Measurements from ENCODE around the gene SPOCK3. TPM values are rescaled to one million over a fixed set of nuclear protein-coding genes. Genes with fewer than 3 reads are reported as not detected.

The SPOCK3 gene
- total RNA-seq, 1 experiment from 2014 or later: not detected

DNA sequence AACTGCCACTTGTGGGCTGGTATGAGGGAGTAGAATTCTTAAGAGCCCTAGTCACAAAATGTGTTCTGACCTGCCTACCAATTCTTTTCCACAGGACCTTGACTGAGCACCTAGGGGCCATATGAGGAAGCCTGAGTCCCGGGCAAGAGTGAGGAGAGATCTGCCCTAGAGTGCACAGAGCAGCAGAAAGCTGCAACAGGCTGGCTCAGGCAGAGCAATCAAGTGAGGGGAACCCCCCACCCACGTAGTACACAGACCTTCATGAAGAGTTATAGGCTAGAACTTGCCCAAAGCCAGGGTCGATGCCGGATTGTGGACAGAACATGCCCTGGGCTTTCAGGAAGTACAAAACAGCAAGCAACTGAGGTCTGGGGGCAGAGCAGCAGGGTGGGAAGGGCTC, 117.0 kb downstream of the SPOCK3 start:
- no peak overlapping the region for H3K27ac ChIP-seq (ENCODE audit: low read depth, low read length, poor library complexity, severe bottlenecking)
- POLR2A ChIA-PET (ENCODE audit: low non-redundant PET): no interaction called here
- intact Hi-C loops (cut with micrococcal nuclease; ENCODE audit: unreplicated experiment): no loop called here

DNA sequence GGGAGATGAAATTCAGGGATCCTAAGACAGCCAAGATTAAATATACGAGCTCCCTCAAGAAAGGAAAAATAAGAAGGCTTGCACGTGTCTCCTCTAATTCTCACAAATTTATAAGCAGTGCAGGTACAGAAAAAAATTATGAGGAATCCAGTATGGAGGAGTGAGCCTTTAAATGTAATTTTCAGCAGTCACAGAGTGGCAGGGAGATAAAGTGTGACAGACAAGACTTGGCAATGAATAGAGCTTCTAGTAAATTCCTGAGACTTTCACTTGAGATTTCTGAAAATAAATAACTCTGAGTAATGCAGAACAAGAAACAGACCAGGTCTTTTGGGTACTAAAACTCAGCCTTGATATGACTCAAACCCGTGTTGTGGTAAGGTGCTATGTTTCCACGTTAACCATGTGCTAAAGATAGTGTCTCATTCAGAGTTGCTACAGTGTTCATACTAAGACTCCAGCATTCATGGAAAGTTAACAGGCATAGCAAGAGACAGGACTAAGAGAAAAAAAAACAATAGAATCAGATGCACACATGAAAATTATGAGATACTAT, 119.8 kb downstream of the SPOCK3 start:
- Histone ChIP-seq H3K9me3 (ENCODE audit: low read depth, low read length, poor library complexity, severe bottlenecking) (no peaks in the 10 kb centered on the region), H3K27me3 (replicated peaks; ENCODE audit: insufficient read depth, low read depth, low read length, poor library complexity) (no peaks in the 10 kb centered on the region), H3K36me3 (ENCODE audit: insufficient read depth, low read length, poor library complexity, severe bottlenecking) (no peaks in the 10 kb centered on the region), H3K27ac (ENCODE audit: low read depth, low read length, poor library complexity, severe bottlenecking) (no peak overlapping the region), H3K4me3 (ENCODE audit: low read depth, low read length, poor library complexity, severe bottlenecking) (no peak overlapping the region), H3K4me1 (ENCODE audit: insufficient read depth, low read length, poor library complexity, severe bottlenecking) (no peaks in the 10 kb centered on the region)
- TF ChIP-seq, protein P1, sequence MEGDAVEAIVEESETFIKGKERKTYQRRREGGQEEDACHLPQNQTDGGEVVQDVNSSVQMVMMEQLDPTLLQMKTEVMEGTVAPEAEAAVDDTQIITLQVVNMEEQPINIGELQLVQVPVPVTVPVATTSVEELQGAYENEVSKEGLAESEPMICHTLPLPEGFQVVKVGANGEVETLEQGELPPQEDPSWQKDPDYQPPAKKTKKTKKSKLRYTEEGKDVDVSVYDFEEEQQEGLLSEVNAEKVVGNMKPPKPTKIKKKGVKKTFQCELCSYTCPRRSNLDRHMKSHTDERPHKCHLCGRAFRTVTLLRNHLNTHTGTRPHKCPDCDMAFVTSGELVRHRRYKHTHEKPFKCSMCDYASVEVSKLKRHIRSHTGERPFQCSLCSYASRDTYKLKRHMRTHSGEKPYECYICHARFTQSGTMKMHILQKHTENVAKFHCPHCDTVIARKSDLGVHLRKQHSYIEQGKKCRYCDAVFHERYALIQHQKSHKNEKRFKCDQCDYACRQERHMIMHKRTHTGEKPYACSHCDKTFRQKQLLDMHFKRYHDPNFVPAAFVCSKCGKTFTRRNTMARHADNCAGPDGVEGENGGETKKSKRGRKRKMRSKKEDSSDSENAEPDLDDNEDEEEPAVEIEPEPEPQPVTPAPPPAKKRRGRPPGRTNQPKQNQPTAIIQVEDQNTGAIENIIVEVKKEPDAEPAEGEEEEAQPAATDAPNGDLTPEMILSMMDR (conservative IDR thresholded peaks at IDR 0.05; ENCODE audit: low read depth, low read length): no peak
- TF ChIP-seq EZH2 (IDR thresholded peaks at IDR 0.05; ENCODE audit: borderline replicate concordance, low read depth, low read length, poor library complexity, severe bottlenecking): no peak
- intact Hi-C loops (cut with micrococcal nuclease; ENCODE audit: unreplicated experiment): no loop called here
- CTCF ChIA-PET: interaction anchor here (0.5 kb wide), 1 partner anchor 369 kb away, joined by 7 read pairs; no protein-coding TSS in a partner anchor
- no peak for DNase-seq (ENCODE audit: low spot score)
- POLR2A ChIA-PET (ENCODE audit: low non-redundant PET): no interaction called here
- no TSS peak for BruUV-seq (replicated peaks)

More for the DNA sequence above, 117.0 kb downstream of the SPOCK3 start:
- Histone ChIP-seq H3K9me3 (ENCODE audit: low read depth, low read length, poor library complexity, severe bottlenecking) (no peaks in the 10 kb centered on the region), H3K4me3 (ENCODE audit: low read depth, low read length, poor library complexity, severe bottlenecking) (no peak overlapping the region), H3K4me1 (ENCODE audit: insufficient read depth, low read length, poor library complexity, severe bottlenecking) (no peaks in the 10 kb centered on the region), H3K36me3 (ENCODE audit: insufficient read depth, low read length, poor library complexity, severe bottlenecking) (no peaks in the 10 kb centered on the region), H3K27me3 (replicated peaks; ENCODE audit: insufficient read depth, low read depth, low read length, poor library complexity) (no peaks in the 10 kb centered on the region)
- CTCF ChIA-PET: no interaction called here
- TF ChIP-seq, protein P1 (conservative IDR thresholded peaks at IDR 0.05; ENCODE audit: low read depth, low read length): no peak
- TF ChIP-seq EZH2 (IDR thresholded peaks at IDR 0.05; ENCODE audit: borderline replicate concordance, low read depth, low read length, poor library complexity, severe bottlenecking): no peak
- no peak for DNase-seq (ENCODE audit: low spot score)
- no TSS peak for BruUV-seq (replicated peaks)

DNA sequence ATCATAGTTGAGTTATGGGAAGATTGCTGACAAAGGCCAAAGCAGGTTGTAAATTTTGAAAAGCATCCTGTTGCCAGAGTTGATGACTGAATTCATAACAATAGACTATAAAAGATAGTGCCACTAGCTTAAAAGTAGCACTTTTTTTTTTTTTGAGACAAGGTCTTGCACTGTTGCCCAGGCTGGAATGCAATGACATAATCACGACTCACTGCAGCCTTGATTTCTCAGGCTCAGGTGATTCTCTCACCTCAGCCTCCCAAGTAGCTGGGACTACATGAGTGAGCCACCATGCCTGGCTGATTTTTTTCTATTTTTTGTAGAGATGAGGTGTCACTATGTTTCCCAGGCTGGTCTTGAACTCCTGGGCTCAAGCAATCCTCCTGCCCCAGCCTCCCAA, 122.7 kb downstream of the SPOCK3 start:
- no peak for TF ChIP-seq EZH2 (IDR thresholded peaks at IDR 0.05; ENCODE audit: borderline replicate concordance, low read depth, low read length, poor library complexity, severe bottlenecking)
- TF ChIP-seq, protein P1 (conservative IDR thresholded peaks at IDR 0.05; ENCODE audit: low read depth, low read length): no peak
- CTCF ChIA-PET: no interaction called here
- POLR2A ChIA-PET (ENCODE audit: low non-redundant PET): no interaction called here
- Histone ChIP-seq H3K36me3 (ENCODE audit: insufficient read depth, low read length, poor library complexity, severe bottlenecking) (no peaks in the 10 kb centered on the region), H3K4me1 (ENCODE audit: insufficient read depth, low read length, poor library complexity, severe bottlenecking) (no peaks in the 10 kb centered on the region), H3K4me3 (ENCODE audit: low read depth, low read length, poor library complexity, severe bottlenecking) (no peak overlapping the region), H3K27me3 (replicated peaks; ENCODE audit: insufficient read depth, low read depth, low read length, poor library complexity) (no peaks in the 10 kb centered on the region), H3K27ac (ENCODE audit: low read depth, low read length, poor library complexity, severe bottlenecking) (no peak overlapping the region), H3K9me3 (ENCODE audit: low read depth, low read length, poor library complexity, severe bottlenecking) (no peaks in the 10 kb centered on the region)
- no TSS peak for BruUV-seq (replicated peaks)
- intact Hi-C loops (cut with micrococcal nuclease; ENCODE audit: unreplicated experiment): no loop called here
- no peak for DNase-seq (ENCODE audit: low spot score)
